Gastroesophageal sphincter (tissue), 4 donors: Measurements from ENCODE around the gene CLDN14. TPM values are rescaled to one million over a fixed set of nuclear protein-coding genes. Genes with fewer than 3 reads are reported as not detected.

Experiments
- ATAC-seq: fragments of 150-250 bp; one replicate; pipeline ENCODE4 v1.9.1; 2016; ENCODE audit warnings: mild to moderate bottlenecking, moderate library complexity
- H3K27ac ChIP-seq, 4 donors: fragments of 200-600 bp; sonication (generic) in 3 of 4; 1 replicate in 3 of 4; 2 replicates in 1 of 4; pipeline ENCODE4 v1.5.1; 2016 to 2019
- H3K27me3 ChIP-seq: fragments of 200-600 bp; sonication (generic); one replicate; pipeline ENCODE4 v1.5.1; 2019
- H3K36me3 ChIP-seq, 2 donors: fragments of 200-600 bp; sonication (generic); one replicate each; pipeline ENCODE4 v1.5.1; 2019; ENCODE audit warnings: control low read depth in 1 of 2
- H3K4me1 ChIP-seq, 3 donors: fragments of 200-600 bp; sonication (generic); 1 replicate in 2 of 3; 2 replicates in 1 of 3; pipeline ENCODE4 v1.5.1; 2016 to 2019; ENCODE audit warnings: control low read depth in 2 of 3
- H3K4me3 ChIP-seq, 2 donors: fragments of 200-600 bp; sonication (generic); one replicate each; pipeline ENCODE4 v1.5.1; 2019; ENCODE audit warnings: mild to moderate bottlenecking in 1 of 2, moderate library complexity in 1 of 2
- H3K9me3 ChIP-seq, 3 donors: fragments of 200-600 bp; sonication (generic); one replicate each; pipeline ENCODE4 v1.5.1; 2017 to 2019; ENCODE audit warnings: control low read depth in 2 of 3
- CTCF ChIP-seq, 4 experiments: fragments of 200-600 bp in 2 of 4; fragments of 450-650 bp in 2 of 4; sonication (generic) in 1 of 4; IDR thresholded peaks; one replicate each; pipeline ENCODE4 v1.5.1; 2017 to 2019; ENCODE audit warnings: antibody characterized with exemption in 4 of 4, mild to moderate bottlenecking in 2 of 4, moderate library complexity in 2 of 4
- EP300 ChIP-seq: sonication (generic); formaldehyde crosslinking; IDR thresholded peaks from one replicate; pipeline ENCODE4 v1.6.1; 2017; ENCODE audit warnings: antibody characterized with exemption, mild to moderate bottlenecking
- POLR2A ChIP-seq, 2 donors: fragments of 450-650 bp; IDR thresholded peaks; one replicate each; pipeline ENCODE4 v1.6.1; 2017; ENCODE audit warnings: antibody characterized with exemption in 2 of 2, mild to moderate bottlenecking in 2 of 2, moderate library complexity in 1 of 2
- POLR2AphosphoS5 ChIP-seq: sonication (generic); formaldehyde crosslinking; IDR thresholded peaks from one replicate; pipeline ENCODE4 v1.6.1; 2017; ENCODE audit warnings: antibody characterized with exemption
- WGBS, 2 donors: methylation state at CpG; one replicate each; pipeline ENCODE4 v1.1.5; 2018; ENCODE audit warnings: low coverage in 1 of 2; 5-methylcytosine and 5-hydroxymethylcytosine counted together
- total RNA-seq, 4 donors: library from RNA; depleted of rRNA; stranded (reverse); fragments of >200 nt; gene quantifications; one replicate each; pipeline ENCODE4 v1.1.0, GENCODE V29; 2016

Gene CLDN14
- total RNA-seq, 4 donors from 2014 or later, result 0.15 TPM; not detected in 3

GRCh38 chr21:36502365-36502764 lies 22.4 kb upstream of the CLDN14 start:
- Histone ChIP-seq H3K4me1 (no peaks in the 10 kb centered on the region), H3K4me3 (no peak overlapping the region), H3K27me3 (no peaks in the 10 kb centered on the region), H3K27ac (no peak overlapping the region), H3K36me3 (no peaks in the 10 kb centered on the region), H3K9me3 (no peaks in the 10 kb centered on the region)
- TF ChIP-seq POLR2A (IDR thresholded peaks at IDR 0.05), result no peak
- no peak for TF ChIP-seq CTCF (IDR thresholded peaks at IDR 0.05)
- TF ChIP-seq POLR2AphosphoS5, result no peak
- TF ChIP-seq EP300, result no peak
- ATAC-seq, result no peak
- WGBS, 2 donors, result 73 to 89% methylated on average over 2 of the region's 2 CpGs

GRCh38 chr21:36501589-36501892 lies 21.6 kb upstream of the CLDN14 start:
- WGBS, 2 donors, result 69 to 100% methylated on average over 2 to 3 of the region's 4 CpGs
- TF ChIP-seq EP300 (no peak), POLR2A (IDR thresholded peaks at IDR 0.05) (no peak), CTCF (IDR thresholded peaks at IDR 0.05) (no peak), POLR2AphosphoS5 (no peak)
- H3K27ac ChIP-seq, result no peak overlapping the region
- H3K4me1 ChIP-seq, result no peaks in the 10 kb centered on the region
- no peak overlapping the region for H3K4me3 ChIP-seq
- no peaks in the 10 kb centered on the region for H3K27me3 ChIP-seq
- ATAC-seq, result no peak
- no peaks in the 10 kb centered on the region for H3K36me3 ChIP-seq
- H3K9me3 ChIP-seq, result no peaks in the 10 kb centered on the region

GRCh38 chr21:36499578-36500471 lies 19.9 kb upstream of the CLDN14 start:
- no peak overlapping the region for H3K4me3 ChIP-seq
- no peaks in the 10 kb centered on the region for H3K27me3 ChIP-seq
- ATAC-seq, result no peak
- no peak overlapping the region for H3K27ac ChIP-seq
- TF ChIP-seq EP300 (no peak), POLR2A (IDR thresholded peaks at IDR 0.05) (no peak), CTCF (IDR thresholded peaks at IDR 0.05) (no peak), POLR2AphosphoS5 (no peak)
- no peaks in the 10 kb centered on the region for H3K9me3 ChIP-seq
- no peaks in the 10 kb centered on the region for H3K4me1 ChIP-seq
- H3K36me3 ChIP-seq, result no peaks in the 10 kb centered on the region
- 73 to 75% methylated on average over 10 to 16 of the region's 25 CpGs for WGBS, 2 donors

- ATAC-seq, result no peak
- Histone ChIP-seq H3K27me3 (no peaks in the 10 kb centered on the region), H3K36me3 (no peaks in the 10 kb centered on the region), H3K27ac (no peak overlapping the region), H3K4me1 (no peaks in the 10 kb centered on the region), H3K4me3 (no peak overlapping the region), H3K9me3 (no peaks in the 10 kb centered on the region)
- TF ChIP-seq CTCF (IDR thresholded peaks at IDR 0.05), result no peak
- TF ChIP-seq POLR2A (IDR thresholded peaks at IDR 0.05), result no peak
- no peak for TF ChIP-seq POLR2AphosphoS5
- TF ChIP-seq EP300, result no peak
- WGBS, 2 donors, result 40 to 79% methylated on average over 2 to 8 of the region's 8 CpGs
Observed at GRCh38 chr21:36494557-36494956, 14.6 kb upstream of the CLDN14 start.
